GM12878 (cell line): ENCODE data around the gene CHL1. TPM values are rescaled to one million over a fixed set of nuclear protein-coding genes. Genes with fewer than 3 reads are reported as not detected.

Source experiments
- ATAC-seq: fragments of 200-7000 bp; cut with Tn5 transposase; 3 replicates; pipeline ENCODE4 v1.9.1; 2020; ENCODE audit warnings: mild to moderate bottlenecking, moderate library complexity
- BruUV-seq: library from RNA; stranded (reverse); fragments of 400-500 nt; replicated peaks from 2 replicates; lab custom pipeline; 2021; lab: Mats Ljungman, UMichigan
- CTCF ChIA-PET: fragments of 300-600 bp; sonication (Branson Sonifier 250); formaldehyde crosslinking; extraction: SDS; loops from one replicate; lab custom pipeline; 2021; ENCODE audit warnings: inconsistent platforms; lab: Yijun Ruan, JAX
- POLR2A ChIA-PET: fragments of 350-600 bp; formaldehyde crosslinking; extraction: SDS; loops from one replicate; lab custom pipeline; 2021; ENCODE audit warnings: inconsistent platforms; lab: Charles Lee
- RAD21 ChIA-PET: fragments of 300-600 bp; sonication (Branson Sonifier 250); formaldehyde crosslinking; loops from one replicate; lab custom pipeline; 2023; ENCODE audit warnings: antibody characterized with exemption; ENCODE audit not compliant: unreplicated experiment; lab: Charles Lee
- SMC1A ChIA-PET: fragments of 300-600 bp; sonication (Branson Sonifier 250); formaldehyde crosslinking; loops from one replicate; lab custom pipeline; 2023; ENCODE audit not compliant: unreplicated experiment, uncharacterized antibody; lab: Charles Lee
- DNase-seq: peaks from one replicate; pipeline ENCODE4 v3.0.0-alpha.2; 2011; ENCODE audit warnings: low read depth, low spot score
- FAIRE-seq: peaks from 3 replicates; lab custom pipeline; 2011; peaks lifted over from hg19 to GRCh38; lab: Jason Lieb, UNC
- H2AFZ ChIP-seq: 2 replicates; pipeline ENCODE4 v1.6.0; 2011; ENCODE audit warnings: low read depth, low read length, control low read depth; ENCODE audit not compliant: control insufficient read depth
- H3K27ac ChIP-seq: 2 replicates; pipeline ENCODE4 v1.5.1; 2011; ENCODE audit warnings: control low read depth; ENCODE audit not compliant: control insufficient read depth, insufficient read depth
- H3K27me3 ChIP-seq, 2 experiments: replicated peaks in 1 of 2; 2 replicates each; pipeline versions ENCODE4 v1.6.0 to v1.6.1; 2011; ENCODE audit warnings: low read length in 1 of 2; ENCODE audit not compliant: control insufficient read depth in 2 of 2, insufficient read depth in 2 of 2
- H3K36me3 ChIP-seq, 2 experiments: 2 replicates each; pipeline ENCODE4 v1.5.1; 2011; ENCODE audit warnings: low read length in 1 of 2; ENCODE audit not compliant: control insufficient read depth in 2 of 2, insufficient read depth in 2 of 2
- H3K4me1 ChIP-seq: 2 replicates; pipeline ENCODE4 v1.6.1; 2011; ENCODE audit warnings: mild to moderate bottlenecking, low read length, moderate library complexity, mixed read lengths; ENCODE audit not compliant: control insufficient read depth, insufficient read depth
- H3K4me2 ChIP-seq: 2 replicates; pipeline ENCODE4 v1.6.0; 2011; ENCODE audit warnings: control low read depth; ENCODE audit not compliant: control insufficient read depth, insufficient read depth
- H3K4me3 ChIP-seq: fragments of 200-600 bp; sonication (generic); 2 replicates; pipeline ENCODE4 v1.5.1; 2016
- H3K79me2 ChIP-seq: 2 replicates; pipeline ENCODE4 v1.6.0; 2011; ENCODE audit warnings: low read length; ENCODE audit not compliant: control insufficient read depth, insufficient read depth
- H3K9ac ChIP-seq: 2 replicates; pipeline ENCODE4 v1.8.0; 2011; ENCODE audit warnings: low read length, control low read depth, mixed read lengths; ENCODE audit not compliant: control insufficient read depth, insufficient read depth
- H3K9me3 ChIP-seq: replicated peaks from 3 replicates; pipeline ENCODE4 v1.5.1; 2011; ENCODE audit warnings: mild to moderate bottlenecking, low read length; ENCODE audit not compliant: control insufficient read depth, insufficient read depth
- H4K20me1 ChIP-seq: 2 replicates; pipeline ENCODE4 v1.6.0; 2011; ENCODE audit not compliant: control insufficient read depth, insufficient read depth
- ATF7 ChIP-seq: fragments of 450-650 bp; IDR thresholded peaks from 2 replicates; pipeline ENCODE4 v1.6.1; 2016; ENCODE audit warnings: low read depth, mild to moderate bottlenecking
- BCLAF1 ChIP-seq: fragments of 450-650 bp; IDR thresholded peaks from 2 replicates; pipeline ENCODE4 v1.6.1; 2017; ENCODE audit warnings: antibody characterized with exemption, mild to moderate bottlenecking, moderate library complexity
- CBX3 ChIP-seq: fragments of 200-600 bp; sonication (generic); IDR thresholded peaks from 2 replicates; pipeline ENCODE4 v1.6.1; 2016; ENCODE audit warnings: low read depth, borderline replicate concordance
- CHD4 ChIP-seq: fragments of 200-600 bp; sonication (generic); IDR thresholded peaks from 2 replicates; pipeline ENCODE4 v1.6.1; 2016; ENCODE audit warnings: mild to moderate bottlenecking
- FOXK2 ChIP-seq: fragments of 450-650 bp; IDR thresholded peaks from 2 replicates; pipeline ENCODE4 v1.6.1; 2017; ENCODE audit warnings: mild to moderate bottlenecking, moderate library complexity
- HDGF ChIP-seq: fragments of 450-650 bp; IDR thresholded peaks from 2 replicates; pipeline ENCODE4 v1.6.1; 2016; ENCODE audit warnings: antibody characterized with exemption
- IRF3 ChIP-seq: fragments of 450-650 bp; IDR thresholded peaks from 2 replicates; pipeline ENCODE4 v1.6.1; 2014; ENCODE audit warnings: mild to moderate bottlenecking
- MAX ChIP-seq: IDR thresholded peaks from 2 replicates; pipeline ENCODE4 v1.6.1; 2012; ENCODE audit warnings: low read depth, low read length, improper control_type of control experiment
- NBN ChIP-seq: fragments of 450-650 bp; IDR thresholded peaks from 2 replicates; pipeline ENCODE4 v1.6.1; 2016
- NRF1 ChIP-seq: conservative IDR thresholded peaks from 2 replicates; pipeline ENCODE4 v1.6.1; 2011; ENCODE audit warnings: mild to moderate bottlenecking, low read depth, low read length, improper control_type of control experiment
- RELA ChIP-seq: fragments of 450-650 bp; IDR thresholded peaks from 2 replicates; pipeline ENCODE4 v1.8.0; 2014; ENCODE audit warnings: borderline replicate concordance; ENCODE audit not compliant: partially characterized antibody
- TBL1XR1 ChIP-seq: IDR thresholded peaks from 2 replicates; pipeline ENCODE4 v1.6.1; 2012; ENCODE audit warnings: low read depth, low read length, improper control_type of control experiment
- TCF3 ChIP-seq: IDR thresholded peaks from 2 replicates; pipeline ENCODE4 v1.6.1; 2012; ENCODE audit warnings: low read depth, mild to moderate bottlenecking, low read length, borderline replicate concordance; ENCODE audit not compliant: insufficient read depth
- WRNIP1 ChIP-seq: IDR thresholded peaks from 2 replicates; pipeline ENCODE4 v1.6.1; 2011; ENCODE audit warnings: low read depth, low read length, improper control_type of control experiment, borderline replicate concordance
- YY1 ChIP-seq: IDR thresholded peaks from 2 replicates; pipeline ENCODE4 v1.6.1; 2011; ENCODE audit warnings: low read depth, mild to moderate bottlenecking, low read length
- ZBTB11 ChIP-seq: fragments of 450-650 bp; formaldehyde crosslinking; IDR thresholded peaks from 2 replicates; pipeline ENCODE4 v1.5.0; 2022; ENCODE audit warnings: mild to moderate bottlenecking, missing genetic modification characterization
- ZBTB33 ChIP-seq: fragments of 450-650 bp; IDR thresholded peaks from 2 replicates; pipeline ENCODE4 v1.6.1; 2017; ENCODE audit warnings: mild to moderate bottlenecking
- ZNF274 ChIP-seq: IDR thresholded peaks from one replicate; pipeline ENCODE4 v1.8.0; 2011; ENCODE audit not compliant: insufficient read length, insufficient read depth
- WGBS: methylation state at CpG from one replicate; pipeline ENCODE4 v1.1.6; 2016; ENCODE audit warnings: low lambda C conversion rate; ENCODE audit not compliant: insufficient replicate concordance, insufficient coverage; ENCODE audit errors: missing lambda C conversion rate; 5-methylcytosine and 5-hydroxymethylcytosine counted together
- in situ Hi-C: fragments of 300-500 bp; cut with MboI; formaldehyde crosslinking; loops from 9 replicates; pipeline ENCODE4 v1.14.3; 2018; ENCODE audit warnings: mixed read lengths
- intact Hi-C: fragments of 100-400 bp; cut with micrococcal nuclease; formaldehyde crosslinking; loops from one replicate; pipeline ENCODE4 v1.14.2; 2022; ENCODE audit not compliant: unreplicated experiment
- polyA plus RNA-seq, 11 experiments: library from polyadenylated mRNA; depleted of rRNA in 4 of 11; unstranded in 6 of 11; stranded (reverse) in 5 of 11; fragments of >200 nt; fragmentation: Nextera tagmentation in 4 of 11; fragmentation: Illumina TruSeq in 1 of 11; extraction: Ambion mirVana in 4 of 11; extraction: Trizol in 1 of 11; gene quantifications; 1 replicate in 1 of 11; 2 replicates in 10 of 11; pipeline versions ENCODE4 v1.2.1 to v1.2.3, GENCODE V29; 2011 to 2016; ENCODE audit warnings: inconsistent platforms in 2 of 11, missing spikeins in 2 of 11, low read depth in 1 of 11
- total RNA-seq, 4 experiments: library from RNA; depleted of rRNA in 3 of 4; stranded (reverse); fragments of >200 nt in 3 of 4; fragmentation: Illumina TruSeq in 1 of 4; extraction: Trizol in 1 of 4; gene quantifications; 2 replicates each; pipeline versions ENCODE4 v1.2.1 to v1.2.3, GENCODE V29; 2013 to 2021

Gene CHL1
- total and polyA plus RNA-seq, 10 of the 15 experiments (the other 5 are each of a cell fraction or from before 2014, with no cell fraction given) = 0.71 to 30.4 (median 1.8) TPM

GRCh38 chr3:426072-426471, 229.5 kb downstream of the CHL1 start:
- Histone ChIP-seq H3K36me3 (no peaks in the 10 kb centered on the region), H4K20me1 (no peaks in the 10 kb centered on the region), H3K9ac (no peak overlapping the region), H3K9me3 (no peaks in the 10 kb centered on the region), H3K4me2 (no peak overlapping the region), H3K4me3 (no peak overlapping the region), H3K27ac (no peak overlapping the region), H2AFZ (no peak overlapping the region), H3K79me2 (no peaks in the 10 kb centered on the region), H3K27me3 (no peaks in the 10 kb centered on the region), H3K4me1 (no peaks in the 10 kb centered on the region)
- intact Hi-C loops (no loop called here), in situ Hi-C loops (no loop called here)
- DNase-seq (no peak), ATAC-seq (no peak), FAIRE-seq (no peak)
- ChIA-PET SMC1A (no interaction called here), RAD21 (no interaction called here), CTCF (no interaction called here), POLR2A (no interaction called here)
- no TSS peak for BruUV-seq
- WGBS = 0% methylated on average over 1 of the region's 1 CpG
- TF ChIP-seq FOXK2 (no peak), MAX (no peak), YY1 (no peak), CHD4 (no peak), ZNF274 (no peak), BCLAF1 (no peak), RELA (no peak), NRF1 (no peak), ZBTB11 (no peak), CBX3 (no peak), TBL1XR1 (no peak), HDGF (no peak), NBN (no peak), IRF3 (no peak), ATF7 (no peak), WRNIP1 (no peak), ZBTB33 (no peak), TCF3 (no peak)
